ENCODE data around the gene GBE1.

GBE1 gene

DNA sequence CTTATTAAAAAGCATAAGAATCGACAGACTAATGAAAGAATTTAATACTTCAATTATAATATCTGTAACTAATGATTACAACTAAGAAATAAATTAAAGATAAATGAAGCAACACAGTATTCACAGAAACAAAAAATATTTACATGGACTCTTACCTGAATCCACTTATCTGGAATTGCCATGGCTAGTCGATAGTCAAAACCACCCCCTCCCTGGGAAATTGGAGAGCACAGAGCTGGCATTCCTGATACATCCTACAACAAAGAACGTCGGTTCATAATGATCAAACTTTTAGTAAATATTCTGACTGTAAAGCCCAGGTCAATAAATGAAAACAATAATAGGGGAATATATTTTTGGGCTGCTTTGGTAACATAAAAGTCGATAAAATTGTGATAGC, 175.5 kb downstream of the GBE1 start:
- Histone ChIP-seq H3K9ac (ENCODE audit: low read depth, low read length, poor library complexity, severe bottlenecking) (no peak overlapping the region), H4K20me1 (ENCODE audit: insufficient read depth, low read length, poor library complexity, severe bottlenecking) (no peaks in the 10 kb centered on the region), H3K4me3 (ENCODE audit: low read length, poor library complexity, severe bottlenecking) (no peak overlapping the region), H3K4me2 (ENCODE audit: low read depth, low read length, poor library complexity, severe bottlenecking) (peak overlapping the region; percentile 38), H3F3A (ENCODE audit: low read depth) (no peaks in the 10 kb centered on the region), H3K9me2 (replicated peaks; ENCODE audit: low read depth, low read length) (no peaks in the 10 kb centered on the region), H3K79me2 (ENCODE audit: insufficient read depth, low read length) (no peaks in the 10 kb centered on the region), H2AFZ (ENCODE audit: low read length) (no peak overlapping the region), H3K4me1 (ENCODE audit: insufficient read depth, low read length, poor library complexity, severe bottlenecking) (peaks cover 21% of the 10 kb centered on the region), H3K27me3 (ENCODE audit: insufficient read depth, low read length, poor library complexity, severe bottlenecking) (no peaks in the 10 kb centered on the region), H3K36me3 (ENCODE audit: insufficient read depth, low read length) (peaks cover 49% of the 10 kb centered on the region), H3K9me3 (ENCODE audit: insufficient read depth, low read depth, low read length) (no peaks in the 10 kb centered on the region)
- no peak for TF ChIP-seq EZH2phosphoT487 (IDR thresholded peaks at IDR 0.05; ENCODE audit: borderline replicate concordance)
- TF ChIP-seq, protein P1, sequence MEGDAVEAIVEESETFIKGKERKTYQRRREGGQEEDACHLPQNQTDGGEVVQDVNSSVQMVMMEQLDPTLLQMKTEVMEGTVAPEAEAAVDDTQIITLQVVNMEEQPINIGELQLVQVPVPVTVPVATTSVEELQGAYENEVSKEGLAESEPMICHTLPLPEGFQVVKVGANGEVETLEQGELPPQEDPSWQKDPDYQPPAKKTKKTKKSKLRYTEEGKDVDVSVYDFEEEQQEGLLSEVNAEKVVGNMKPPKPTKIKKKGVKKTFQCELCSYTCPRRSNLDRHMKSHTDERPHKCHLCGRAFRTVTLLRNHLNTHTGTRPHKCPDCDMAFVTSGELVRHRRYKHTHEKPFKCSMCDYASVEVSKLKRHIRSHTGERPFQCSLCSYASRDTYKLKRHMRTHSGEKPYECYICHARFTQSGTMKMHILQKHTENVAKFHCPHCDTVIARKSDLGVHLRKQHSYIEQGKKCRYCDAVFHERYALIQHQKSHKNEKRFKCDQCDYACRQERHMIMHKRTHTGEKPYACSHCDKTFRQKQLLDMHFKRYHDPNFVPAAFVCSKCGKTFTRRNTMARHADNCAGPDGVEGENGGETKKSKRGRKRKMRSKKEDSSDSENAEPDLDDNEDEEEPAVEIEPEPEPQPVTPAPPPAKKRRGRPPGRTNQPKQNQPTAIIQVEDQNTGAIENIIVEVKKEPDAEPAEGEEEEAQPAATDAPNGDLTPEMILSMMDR (conservative IDR thresholded peaks at IDR 0.05; ENCODE audit: low read length), result no peak

DNA sequence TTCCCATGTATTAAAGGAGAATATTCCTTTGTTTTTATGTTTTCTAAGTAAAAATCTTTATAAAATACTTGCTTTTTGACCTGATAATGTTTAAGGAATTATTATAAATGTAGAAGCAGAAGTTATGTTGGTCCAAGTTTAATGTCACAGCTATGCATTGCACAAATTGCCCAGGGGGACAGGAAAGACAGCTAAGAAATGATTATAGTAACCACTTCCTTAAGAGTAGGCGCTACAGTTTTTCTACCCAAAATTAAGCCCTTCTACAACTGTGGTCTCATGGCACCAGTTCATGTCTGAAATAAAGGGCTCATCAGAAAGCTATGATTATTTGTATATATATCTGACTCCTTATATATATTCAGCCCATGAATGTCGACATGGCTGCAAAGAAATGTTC, 176.4 kb downstream of the GBE1 start:
- Histone ChIP-seq H3K4me3 (ENCODE audit: low read length, poor library complexity, severe bottlenecking) (peak overlapping the region; percentile 40), H3F3A (ENCODE audit: low read depth) (no peaks in the 10 kb centered on the region), H3K36me3 (ENCODE audit: insufficient read depth, low read length) (peaks cover 49% of the 10 kb centered on the region), H4K20me1 (ENCODE audit: insufficient read depth, low read length, poor library complexity, severe bottlenecking) (no peaks in the 10 kb centered on the region), H3K9me3 (ENCODE audit: insufficient read depth, low read depth, low read length) (no peaks in the 10 kb centered on the region), H2AFZ (ENCODE audit: low read length) (no peak overlapping the region), H3K4me1 (ENCODE audit: insufficient read depth, low read length, poor library complexity, severe bottlenecking) (peaks cover 21% of the 10 kb centered on the region), H3K9me2 (replicated peaks; ENCODE audit: low read depth, low read length) (no peaks in the 10 kb centered on the region), H3K27me3 (ENCODE audit: insufficient read depth, low read length, poor library complexity, severe bottlenecking) (no peaks in the 10 kb centered on the region), H3K79me2 (ENCODE audit: insufficient read depth, low read length) (no peaks in the 10 kb centered on the region), H3K4me2 (ENCODE audit: low read depth, low read length, poor library complexity, severe bottlenecking) (peak overlapping the region; percentile 38), H3K9ac (ENCODE audit: low read depth, low read length, poor library complexity, severe bottlenecking) (no peak overlapping the region)
- no peak for TF ChIP-seq EZH2phosphoT487 (IDR thresholded peaks at IDR 0.05; ENCODE audit: borderline replicate concordance)

DNA sequence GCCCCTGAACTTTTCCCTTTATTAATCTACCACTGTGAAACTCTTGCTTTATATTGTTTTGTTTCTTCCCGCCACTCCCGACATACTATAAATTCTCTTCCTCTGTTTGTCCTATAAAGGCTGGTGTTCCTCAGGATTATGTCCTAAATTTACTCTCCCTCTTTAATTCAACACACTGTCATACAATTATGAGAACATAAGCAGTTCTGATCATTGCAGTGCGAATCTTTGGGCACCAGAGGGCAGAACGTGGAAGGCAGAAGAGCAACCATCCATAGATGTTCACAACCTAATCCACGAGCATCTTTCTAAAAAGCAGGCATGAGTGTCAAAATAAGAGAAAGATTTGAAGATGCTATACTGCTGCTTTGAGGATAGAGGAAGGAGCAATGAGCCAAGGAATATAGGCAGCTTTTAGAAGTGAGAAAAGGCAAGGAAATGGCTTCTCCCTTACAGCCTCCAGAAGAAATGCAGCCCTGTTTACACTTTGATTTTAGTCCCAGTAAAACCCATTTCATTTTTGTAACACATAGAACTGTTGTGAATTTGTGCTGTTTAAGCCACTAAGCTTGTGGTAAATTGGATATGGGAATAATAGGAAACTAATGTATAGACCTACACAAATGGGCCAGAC, 179.4 kb downstream of the GBE1 start:
- Histone ChIP-seq H2AFZ (ENCODE audit: low read length) (no peak overlapping the region), H3K79me2 (ENCODE audit: insufficient read depth, low read length) (no peaks in the 10 kb centered on the region), H3K4me1 (ENCODE audit: insufficient read depth, low read length, poor library complexity, severe bottlenecking) (peaks cover 21% of the 10 kb centered on the region), H3F3A (ENCODE audit: low read depth) (no peaks in the 10 kb centered on the region), H3K9me3 (ENCODE audit: insufficient read depth, low read depth, low read length) (no peaks in the 10 kb centered on the region), H3K27me3 (ENCODE audit: insufficient read depth, low read length, poor library complexity, severe bottlenecking) (no peaks in the 10 kb centered on the region), H3K9ac (ENCODE audit: low read depth, low read length, poor library complexity, severe bottlenecking) (no peak overlapping the region), H3K36me3 (ENCODE audit: insufficient read depth, low read length) (peaks cover 42% of the 10 kb centered on the region; the same call in 1 of the 2 replicates), H3K4me3 (ENCODE audit: low read length, poor library complexity, severe bottlenecking) (no peak overlapping the region), H3K4me2 (ENCODE audit: low read depth, low read length, poor library complexity, severe bottlenecking) (no peak overlapping the region), H3K9me2 (replicated peaks; ENCODE audit: low read depth, low read length) (no peaks in the 10 kb centered on the region), H4K20me1 (ENCODE audit: insufficient read depth, low read length, poor library complexity, severe bottlenecking) (no peaks in the 10 kb centered on the region)
- TF ChIP-seq, protein P1 (conservative IDR thresholded peaks at IDR 0.05; ENCODE audit: low read length), result peak; percentile 96
- no peak for TF ChIP-seq EZH2phosphoT487 (IDR thresholded peaks at IDR 0.05; ENCODE audit: borderline replicate concordance)

DNA sequence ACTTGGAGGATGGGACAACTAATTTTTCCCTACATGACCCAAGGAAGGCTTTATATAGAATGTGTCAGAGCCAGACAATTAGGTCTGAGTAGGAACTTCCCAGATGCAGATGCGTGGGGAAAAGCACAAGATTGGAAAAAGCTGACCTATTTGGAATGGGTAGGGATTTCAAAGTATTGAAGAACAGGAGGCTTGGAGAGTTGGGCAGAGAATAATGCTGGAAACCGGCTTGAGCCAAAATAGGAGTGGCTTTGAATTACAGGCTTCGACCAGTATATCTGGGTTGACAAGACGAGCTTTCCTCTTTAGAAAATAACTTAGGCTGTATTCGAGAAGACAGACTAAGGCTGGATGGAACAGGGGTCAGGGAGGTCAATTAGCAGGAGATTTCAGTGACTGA, 181.1 kb downstream of the GBE1 start:
- Histone ChIP-seq H3K36me3 (ENCODE audit: insufficient read depth, low read length) (peaks cover 52% of the 10 kb centered on the region; the same call in 1 of the 2 replicates), H2AFZ (ENCODE audit: low read length) (no peak overlapping the region), H4K20me1 (ENCODE audit: insufficient read depth, low read length, poor library complexity, severe bottlenecking) (no peaks in the 10 kb centered on the region), H3F3A (ENCODE audit: low read depth) (no peaks in the 10 kb centered on the region), H3K79me2 (ENCODE audit: insufficient read depth, low read length) (no peaks in the 10 kb centered on the region), H3K4me3 (ENCODE audit: low read length, poor library complexity, severe bottlenecking) (no peak overlapping the region), H3K9ac (ENCODE audit: low read depth, low read length, poor library complexity, severe bottlenecking) (no peak overlapping the region), H3K9me3 (ENCODE audit: insufficient read depth, low read depth, low read length) (no peaks in the 10 kb centered on the region), H3K4me1 (ENCODE audit: insufficient read depth, low read length, poor library complexity, severe bottlenecking) (peaks cover 9% of the 10 kb centered on the region), H3K9me2 (replicated peaks; ENCODE audit: low read depth, low read length) (no peaks in the 10 kb centered on the region), H3K4me2 (ENCODE audit: low read depth, low read length, poor library complexity, severe bottlenecking) (no peak overlapping the region), H3K27me3 (ENCODE audit: insufficient read depth, low read length, poor library complexity, severe bottlenecking) (no peaks in the 10 kb centered on the region)
- TF ChIP-seq, protein P1 (conservative IDR thresholded peaks at IDR 0.05; ENCODE audit: low read length), result no peak
- no peak for TF ChIP-seq EZH2phosphoT487 (IDR thresholded peaks at IDR 0.05; ENCODE audit: borderline replicate concordance)

Data from Loucy (cell line).